Measurements from ENCODE around the gene ZNF165.
A peak's percentile ranks its signal among the peaks of the same experiment; 100 is the strongest.

The ZNF165 gene

DNA sequence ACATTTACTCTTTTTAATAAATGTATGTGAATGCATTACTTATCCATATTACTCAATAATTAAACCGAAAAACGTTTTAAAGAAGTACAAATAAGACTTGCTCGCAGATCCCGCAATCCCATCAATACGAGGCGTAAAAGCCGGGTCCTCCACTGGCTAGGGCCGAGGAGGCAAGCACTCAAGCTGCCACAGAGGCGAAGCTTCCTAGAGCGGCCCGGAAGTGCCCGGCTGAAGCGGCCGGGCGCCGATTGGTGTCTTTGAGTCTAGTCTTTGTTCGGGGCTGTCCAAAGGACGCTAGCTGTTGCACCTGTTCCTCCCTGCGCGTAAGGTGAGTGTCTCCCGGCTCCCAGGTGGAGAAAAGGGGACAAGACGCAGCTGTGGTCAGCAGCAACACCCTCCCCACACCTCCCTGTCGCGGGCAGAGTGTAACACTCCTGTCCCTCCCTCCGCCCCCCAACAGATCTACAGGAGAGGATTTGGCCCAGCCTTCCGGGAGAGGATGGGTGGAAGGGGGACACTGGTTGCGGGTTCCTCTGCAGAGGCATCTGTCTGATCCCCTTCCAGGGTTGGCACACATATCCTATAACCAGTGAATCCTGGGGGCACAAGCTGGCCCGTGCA is 44.1 kb downstream of the ZNF165 start, which contains the start of gene ZSCAN16:
TSS of gene ZSCAN16 (plus strand) at position 260 of the 621 bp plus-strand sequence. CDS start 835 bp downstream, outside the sequence.
- peak; percentile 35 for DNase-seq

DNA sequence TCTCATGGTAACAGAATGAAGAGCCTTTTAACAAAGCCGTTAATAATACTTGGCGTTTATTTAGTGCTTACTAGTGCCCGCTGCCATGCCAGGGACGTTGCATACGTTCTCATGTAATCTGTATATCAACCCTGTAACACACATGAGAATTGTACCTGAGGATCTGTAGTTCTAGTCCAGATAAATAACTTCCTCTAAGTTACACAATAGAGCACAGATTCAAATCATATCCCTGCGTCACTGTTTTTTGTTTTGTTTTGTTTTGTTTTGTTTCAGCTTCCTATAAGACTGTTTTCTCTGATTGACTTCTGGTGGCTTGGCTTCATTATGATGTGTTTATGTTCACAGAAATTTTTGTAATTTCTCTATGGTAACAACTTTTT is 44.6 kb downstream of the ZNF165 start:
- no peak for DNase-seq

DNA sequence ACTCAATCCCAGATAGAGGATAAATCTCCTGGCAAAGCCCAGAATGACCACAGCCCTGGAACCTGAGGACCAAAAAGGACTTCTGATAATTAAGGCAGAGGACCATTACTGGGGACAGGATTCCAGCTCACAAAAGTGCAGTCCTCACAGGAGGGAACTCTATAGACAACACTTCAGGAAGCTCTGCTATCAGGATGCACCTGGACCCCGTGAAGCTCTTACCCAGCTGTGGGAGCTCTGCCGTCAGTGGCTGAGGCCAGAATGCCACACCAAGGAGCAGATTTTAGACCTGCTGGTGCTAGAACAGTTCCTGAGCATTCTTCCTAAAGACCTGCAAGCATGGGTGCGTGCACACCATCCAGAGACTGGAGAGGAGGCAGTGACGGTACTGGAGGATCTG is 45.0 kb downstream of the ZNF165 start:
- no peak for DNase-seq

DNA sequence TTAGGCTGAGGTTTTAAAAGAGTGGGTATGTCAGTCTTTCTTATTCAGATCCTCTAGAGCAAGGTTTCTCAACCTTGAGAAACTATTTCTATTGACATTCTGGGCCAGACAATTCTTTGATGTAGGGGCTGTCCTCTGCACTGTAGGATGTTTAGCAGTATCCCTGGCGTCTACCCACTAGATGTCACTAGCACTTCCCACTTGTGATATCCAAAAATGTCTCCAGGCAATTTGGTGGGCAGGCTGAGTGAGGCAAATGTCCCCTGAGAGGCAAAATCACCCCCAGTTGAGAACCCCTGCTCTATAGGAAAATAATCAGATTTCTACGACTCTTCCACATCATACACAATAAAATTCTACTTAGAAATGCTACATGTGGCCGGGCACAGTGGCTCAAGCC is 53.6 kb downstream of the ZNF165 start:
- DNase-seq = peak; percentile 13

GRCh38 chr6:28134716-28135115 is 54.3 kb downstream of the ZNF165 start:
- no peak for DNase-seq

- DNase-seq = no peak
These were observed 55.0 kb downstream of the ZNF165 start for GRCh38 chr6:28135393-28135792.

GRCh38 chr6:28136585-28137504 is 56.5 kb downstream of the ZNF165 start:
- peak; percentile 17 for DNase-seq

GRCh38 chr6:28137505-28137981 is 57.2 kb downstream of the ZNF165 start:
- DNase-seq = no peak

All from 8988T (cell line).